Stimulated activated CD4-positive, alpha-beta T cell treated with anti-CD3 and anti-CD28 coated beads, Interleukin-4, amount 100 ng/mL, for 24 hours (primary cell): Measurements from ENCODE around the gene ZNF804B.

ENCODE experiments used
- DNase-seq: peaks from one replicate; pipeline ENCODE4 v3.0.0-alpha.2; 2020

Gene ZNF804B

GRCh38 chr7:88759230-88760135 lies at the start of gene ZNF804B:
Gene ZNF804B, plus strand, starts transcription at chr7:88759700. Its CDS starts 277 bp downstream, at chr7:88759977.
- DNase-seq = no peak

GRCh38 chr7:88735920-88736319 lies 23.6 kb upstream of the ZNF804B start:
- no peak for DNase-seq

GRCh38 chr7:88737632-88738031 lies 21.9 kb upstream of the ZNF804B start:
- no peak for DNase-seq

DNA sequence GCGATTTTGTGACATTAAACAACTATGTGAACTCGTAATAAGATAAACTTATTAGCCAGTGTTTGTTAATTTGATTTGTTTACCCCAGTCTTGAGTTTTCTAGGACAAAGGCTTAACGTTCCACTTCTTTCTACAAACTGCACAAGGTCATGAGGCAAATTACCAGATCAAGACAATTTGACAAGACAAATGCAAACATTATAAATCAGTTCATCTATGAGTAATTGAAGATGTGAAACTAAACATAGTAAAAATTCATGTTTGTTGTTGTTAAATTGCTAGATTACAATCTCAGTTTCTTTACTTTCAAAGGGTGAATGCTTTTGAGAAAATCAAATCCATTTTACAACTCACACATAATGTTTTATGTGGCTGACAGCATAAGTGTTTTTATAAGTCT lies 13.4 kb upstream of the ZNF804B start:
- DNase-seq = no peak

- no peak for DNase-seq
Observed at GRCh38 chr7:88756802-88757201, 2.7 kb upstream of the ZNF804B start.

GRCh38 chr7:88757371-88757770 lies 2.1 kb upstream of the ZNF804B start:
- DNase-seq = no peak

- no peak for DNase-seq
Observed at GRCh38 chr7:88758381-88759229, 895 bp upstream of the ZNF804B start.

DNA sequence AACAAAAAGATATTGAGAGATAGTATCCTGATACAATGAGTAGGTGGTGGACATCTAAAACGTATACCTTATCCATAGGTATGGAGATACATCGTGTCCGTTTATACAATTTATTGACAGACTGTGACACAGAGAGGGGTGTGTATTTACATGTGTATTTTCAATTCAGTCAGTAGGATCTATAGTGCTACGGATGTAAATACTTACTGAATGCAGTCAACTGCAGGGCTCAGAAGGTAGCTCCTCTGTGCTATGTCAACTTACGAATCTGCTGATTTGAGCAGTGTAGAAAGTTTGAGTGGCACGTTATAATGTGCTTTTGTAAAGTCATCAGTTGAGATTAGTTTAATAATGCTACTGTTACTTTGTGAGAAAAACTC lies 626 bp downstream of the ZNF804B start:
- no peak for DNase-seq

GRCh38 chr7:88761779-88762178 lies 2.3 kb downstream of the ZNF804B start:
- DNase-seq = no peak

GRCh38 chr7:88771417-88771816 lies 11.9 kb downstream of the ZNF804B start:
- no peak for DNase-seq

- no peak for DNase-seq
Observed at GRCh38 chr7:88772776-88773175, 13.3 kb downstream of the ZNF804B start.

DNA sequence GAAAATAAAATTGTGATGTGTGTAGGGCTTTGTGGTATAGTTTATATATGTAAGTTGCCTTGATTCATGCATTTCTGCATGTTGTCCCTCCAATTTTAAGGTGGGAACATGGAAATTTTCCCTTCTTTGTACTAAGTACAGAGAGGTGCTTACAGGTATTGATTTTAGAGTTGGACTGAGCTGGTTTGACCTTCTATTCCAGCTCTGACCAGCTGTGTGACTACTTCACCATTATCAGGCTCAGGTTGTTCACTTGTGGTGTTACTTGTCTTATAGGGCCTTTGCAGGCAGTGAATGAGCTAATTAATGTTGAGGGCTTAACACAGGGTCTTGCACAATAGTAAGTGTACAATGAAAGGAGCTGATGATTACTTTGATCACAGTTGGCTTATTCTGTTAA lies 16.3 kb downstream of the ZNF804B start:
- no peak for DNase-seq

DNA sequence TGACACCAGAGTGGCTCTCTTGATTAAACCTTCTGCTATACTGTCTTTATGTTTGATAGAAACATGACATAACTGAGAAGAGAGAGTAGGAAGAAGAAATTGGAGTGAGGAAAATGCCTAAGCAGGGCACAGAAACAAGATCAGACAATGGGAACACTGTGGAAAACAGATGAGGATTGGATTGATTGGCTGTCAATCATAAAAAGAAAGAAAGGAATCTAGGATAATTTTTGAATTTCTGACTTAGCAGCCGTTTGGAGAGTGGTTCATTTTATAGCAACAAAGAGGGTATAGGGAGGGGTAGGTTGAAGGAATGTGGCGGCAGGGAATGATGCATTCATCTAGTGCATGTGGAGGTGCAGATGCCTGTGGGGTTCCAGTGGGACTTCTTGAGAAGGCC lies 28.3 kb downstream of the ZNF804B start:
- DNase-seq = no peak

- DNase-seq = no peak
Observed at GRCh38 chr7:88789480-88790064, 30.1 kb downstream of the ZNF804B start.

- DNase-seq = no peak
Observed at GRCh38 chr7:88791891-88792290, 32.4 kb downstream of the ZNF804B start.

DNA sequence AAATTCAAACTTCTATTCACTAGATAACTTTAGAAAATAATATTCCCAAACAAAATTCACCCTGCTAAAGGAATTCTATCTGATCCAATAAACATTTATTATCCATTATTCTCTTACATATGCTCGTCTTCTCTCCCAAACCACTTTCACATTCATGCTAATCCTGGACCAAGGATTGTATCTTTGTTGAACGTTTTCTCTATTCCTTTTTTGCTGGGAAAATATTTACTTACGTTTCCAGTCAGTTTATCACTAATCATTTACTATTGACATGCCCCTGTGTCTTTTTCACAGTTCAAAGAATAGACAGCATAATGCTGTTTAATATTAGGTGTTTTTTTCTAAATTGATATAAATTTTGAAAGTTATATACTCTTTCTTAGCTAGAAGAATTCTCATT lies 32.9 kb downstream of the ZNF804B start:
- DNase-seq = no peak

- DNase-seq = no peak
Observed at GRCh38 chr7:88795553-88795952, 36.1 kb downstream of the ZNF804B start, which contains the start of gene TEX47. Gene TEX47, minus strand, starts transcription at chr7:88795737. Its CDS starts 795 bp downstream, at chr7:88794942.

DNA sequence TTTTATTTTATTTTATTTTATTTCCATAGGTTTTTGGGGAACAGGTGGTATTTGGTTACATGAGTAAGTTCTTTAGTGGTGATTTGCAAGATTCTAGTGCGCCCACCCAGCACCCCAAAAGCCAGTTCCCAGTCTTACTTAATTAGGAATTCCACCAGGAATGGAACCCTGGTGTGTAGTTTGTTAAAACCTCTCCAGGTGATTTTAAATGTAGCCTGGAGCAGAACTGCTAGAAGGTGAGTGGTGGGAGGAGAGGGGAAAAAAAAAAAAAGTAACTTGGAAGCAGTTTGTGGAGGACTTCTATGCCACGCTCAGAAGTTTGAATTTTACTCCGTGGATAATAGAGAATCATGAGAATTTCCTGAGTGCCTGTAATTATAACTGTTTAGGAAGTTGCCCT lies 41.5 kb downstream of the ZNF804B start:
- DNase-seq = no peak

- DNase-seq = no peak
Observed at GRCh38 chr7:88806280-88807037, 47.0 kb downstream of the ZNF804B start.

DNA sequence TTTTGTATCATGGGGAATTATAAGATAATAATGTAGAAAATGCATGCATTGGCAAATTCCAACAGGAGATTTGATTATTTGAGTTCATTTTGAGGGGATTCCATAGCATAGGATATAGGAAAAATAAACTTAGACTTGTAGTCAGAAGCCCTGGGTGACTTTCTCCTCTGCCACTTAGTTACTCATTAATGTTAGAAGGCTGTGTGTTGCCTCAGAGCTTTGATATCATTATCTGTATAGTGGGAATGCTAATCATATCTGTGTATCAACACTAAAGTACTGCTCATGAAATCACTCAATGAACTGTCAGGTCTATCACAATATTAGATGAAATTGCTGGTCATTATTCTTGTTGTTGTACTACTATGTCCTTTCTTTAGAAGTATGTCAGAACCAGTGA lies 59.1 kb downstream of the ZNF804B start:
- no peak for DNase-seq

DNA sequence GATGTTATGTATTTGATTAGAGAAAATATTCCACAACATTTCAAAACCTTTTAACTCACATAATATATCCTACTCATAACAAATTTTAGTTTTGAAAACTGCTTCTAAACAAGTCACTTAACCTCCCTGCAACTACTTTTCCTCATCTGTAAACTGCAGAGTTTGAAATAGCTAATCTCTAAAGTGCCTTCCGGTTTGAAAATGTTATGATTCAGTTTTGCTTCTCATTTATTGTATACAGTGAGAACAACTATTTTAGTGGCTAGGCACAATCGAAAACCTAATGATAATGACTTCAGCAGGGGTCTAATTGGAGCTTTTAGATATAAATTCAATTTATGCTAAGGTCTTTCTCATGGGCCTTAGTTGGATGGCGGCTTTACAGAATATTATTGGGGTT lies 66.7 kb downstream of the ZNF804B start:
- DNase-seq = no peak

DNA sequence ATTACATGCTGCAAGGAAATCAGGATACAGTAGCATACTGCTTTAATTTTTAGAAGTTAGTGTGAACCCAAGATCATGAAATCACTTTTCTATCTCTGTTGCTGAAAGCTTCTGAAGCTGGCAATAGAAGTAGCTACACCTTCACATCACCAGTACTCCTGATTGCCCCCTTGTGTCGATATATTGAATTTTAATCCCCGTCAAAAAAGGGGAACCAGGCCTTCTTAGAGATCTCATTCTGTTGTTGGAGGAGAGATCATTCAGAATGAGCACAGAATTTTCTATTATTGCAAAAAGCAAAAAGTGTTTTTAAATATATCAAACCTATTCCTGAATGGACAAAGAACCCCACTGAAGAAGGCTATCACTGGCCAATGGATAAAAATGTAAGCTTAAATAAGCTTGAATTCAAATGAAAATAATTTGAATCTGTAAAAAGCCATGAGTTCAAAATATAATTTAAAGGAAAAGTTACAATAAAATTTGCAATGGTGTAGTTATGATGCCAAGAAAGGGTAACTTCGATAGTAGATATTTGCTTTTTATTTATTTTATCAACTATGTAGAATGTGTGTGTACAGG lies 75.7 kb downstream of the ZNF804B start:
- DNase-seq = no peak
